Measurements from ENCODE around the gene RIPPLY1. TPM values are rescaled to one million over a fixed set of nuclear protein-coding genes. Genes with fewer than 3 reads are reported as not detected.

RIPPLY1 gene
- total and polyA plus RNA-seq, 8 donors = not detected

DNA sequence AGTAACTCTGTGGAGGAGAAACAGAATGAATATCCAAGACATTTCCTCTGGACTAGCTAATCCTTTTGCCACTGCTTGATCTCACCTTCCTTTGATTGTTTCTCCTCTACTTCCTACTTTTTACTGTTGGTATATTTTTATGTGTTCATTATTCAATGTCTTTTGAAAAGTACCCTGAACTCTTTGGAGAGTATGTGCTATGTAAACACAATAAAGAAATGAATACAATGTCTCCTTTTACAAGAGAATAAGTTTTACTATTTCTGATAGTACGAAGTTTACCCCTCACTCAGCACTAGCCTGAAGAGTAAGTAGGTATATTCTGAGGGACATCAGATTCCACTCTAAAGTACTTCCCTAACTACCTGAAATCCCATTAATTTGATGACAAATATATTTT is 36.9 kb upstream of the RIPPLY1 start:
- WGBS, 5 donors = 65 to 79% (median 71%) methylated on average over 1 of the region's 1 CpG
- H3K9me3 ChIP-seq = no peaks in the 10 kb centered on the region
- intact Hi-C loops (cut with DNase I; ENCODE audit: low total_unique reads) = no loop called here
- no peak for TF ChIP-seq CTCF (IDR thresholded peaks at IDR 0.05)
- no peak for TF ChIP-seq EP300 (IDR thresholded peaks at IDR 0.05)
- TF ChIP-seq POLR2A (IDR thresholded peaks at IDR 0.05) = no peak
- TF ChIP-seq POLR2AphosphoS5 (IDR thresholded peaks at IDR 0.05) = no peak
- H3K4me1 ChIP-seq = no peaks in the 10 kb centered on the region
- DNase-seq = no peak
- H3K27ac ChIP-seq = no peak overlapping the region
- peaks cover 0 to 27% (median 21%) of the 10 kb centered on the region in 4 donors for H3K36me3 ChIP-seq
- H3K4me3 ChIP-seq = no peak overlapping the region
- peaks cover 0 to 9% (median 0%) of the 10 kb centered on the region in 3 donors for H3K27me3 ChIP-seq

DNA sequence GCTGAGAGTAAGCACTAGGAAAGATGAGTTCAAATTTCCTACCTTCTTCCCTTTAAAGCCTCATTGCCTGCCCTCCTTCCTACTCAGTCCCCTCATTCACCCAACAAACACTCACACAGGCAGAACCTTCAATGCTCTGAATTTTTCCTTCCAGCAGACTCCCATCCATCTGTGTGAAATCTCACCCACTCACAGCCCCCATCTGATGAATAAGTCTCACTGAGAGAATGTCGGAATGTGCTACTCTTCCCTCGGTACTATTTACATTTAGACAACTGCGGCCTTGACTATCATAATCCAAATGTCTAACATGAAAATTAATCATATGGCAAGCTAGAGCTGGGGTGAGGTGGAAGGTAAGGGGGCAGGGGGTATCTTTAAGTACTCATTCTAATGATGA is 36.4 kb upstream of the RIPPLY1 start:
- intact Hi-C loops (cut with DNase I; ENCODE audit: low total_unique reads) = no loop called here
- 69 to 87% (median 77%) methylated on average over 3 of the region's 3 CpGs for WGBS, 5 donors
- DNase-seq = no peak
- no peaks in the 10 kb centered on the region for H3K4me1 ChIP-seq
- H3K9me3 ChIP-seq = no peaks in the 10 kb centered on the region
- H3K4me3 ChIP-seq = no peak overlapping the region
- no peak overlapping the region for H3K27ac ChIP-seq
- H3K27me3 ChIP-seq = peaks cover 0 to 9% (median 0%) of the 10 kb centered on the region in 3 donors
- H3K36me3 ChIP-seq = peaks cover 0 to 27% (median 21%) of the 10 kb centered on the region in 4 donors
- no peak for TF ChIP-seq CTCF (IDR thresholded peaks at IDR 0.05)
- TF ChIP-seq POLR2A (IDR thresholded peaks at IDR 0.05) = no peak
- no peak for TF ChIP-seq EP300 (IDR thresholded peaks at IDR 0.05)
- no peak for TF ChIP-seq POLR2AphosphoS5 (IDR thresholded peaks at IDR 0.05)

DNA sequence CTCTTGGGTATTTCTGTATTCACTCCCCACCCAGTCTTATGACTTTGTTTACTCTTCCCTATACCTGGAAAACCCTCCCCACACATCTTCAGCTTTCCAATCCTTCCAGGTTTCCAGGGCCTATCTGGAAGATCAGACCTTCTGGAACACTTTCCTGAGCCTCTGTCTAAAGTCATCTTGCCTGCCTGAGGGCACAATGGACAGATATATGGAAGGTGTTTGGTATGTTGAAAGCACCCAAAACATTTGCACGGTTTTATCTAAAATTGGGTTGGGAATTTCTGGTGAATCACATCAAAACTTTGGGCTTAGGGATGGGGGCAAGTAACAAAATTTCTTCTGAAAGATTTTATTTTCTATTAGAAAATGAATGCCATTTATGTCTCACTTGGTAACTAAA is 33.1 kb upstream of the RIPPLY1 start:
- H3K4me3 ChIP-seq = no peak overlapping the region
- TF ChIP-seq POLR2A (IDR thresholded peaks at IDR 0.05) = no peak
- TF ChIP-seq CTCF (IDR thresholded peaks at IDR 0.05) = no peak
- TF ChIP-seq POLR2AphosphoS5 (IDR thresholded peaks at IDR 0.05) = no peak
- TF ChIP-seq EP300 (IDR thresholded peaks at IDR 0.05) = no peak
- no peak for DNase-seq
- peaks cover 0 to 8% (median 4%) of the 10 kb centered on the region in 4 donors for H3K36me3 ChIP-seq
- peaks cover 0 to 10% (median 0%) of the 10 kb centered on the region in 3 donors for H3K27me3 ChIP-seq
- H3K4me1 ChIP-seq = peaks cover 0 to 12% (median 4%) of the 10 kb centered on the region in 4 donors
- H3K9me3 ChIP-seq = no peaks in the 10 kb centered on the region
- H3K27ac ChIP-seq = no peak overlapping the region
- WGBS, 5 donors = 52 to 91% (median 83%) methylated on average over 1 of the region's 1 CpG
- intact Hi-C loops (cut with DNase I; ENCODE audit: low total_unique reads) = no loop called here

GRCh38 chrX:106935175-106935574 is 32.0 kb upstream of the RIPPLY1 start:
- Histone ChIP-seq H3K27ac (no peak overlapping the region), H3K36me3 (peaks cover 0 to 8% (median 0%) of the 10 kb centered on the region in 4 donors), H3K27me3 (peaks cover 0 to 10% (median 0%) of the 10 kb centered on the region in 3 donors), H3K9me3 (no peaks in the 10 kb centered on the region), H3K4me3 (no peak overlapping the region), H3K4me1 (peaks cover 0 to 12% (median 4%) of the 10 kb centered on the region in 4 donors)
- intact Hi-C loops (cut with DNase I; ENCODE audit: low total_unique reads) = no loop called here
- no peak for TF ChIP-seq POLR2A (IDR thresholded peaks at IDR 0.05)
- TF ChIP-seq POLR2AphosphoS5 (IDR thresholded peaks at IDR 0.05) = no peak
- TF ChIP-seq EP300 (IDR thresholded peaks at IDR 0.05) = no peak
- TF ChIP-seq CTCF (IDR thresholded peaks at IDR 0.05) = no peak
- DNase-seq = no peak
- 59 to 74% (median 67%) methylated on average over 4 of the region's 4 CpGs for WGBS, 5 donors

Data from stomach (tissue), 9 donors.